Measurements from ENCODE around the gene GABRG2.
"Not testable (repeated sequence)": the region's sequence is repeated elsewhere in the genome, so short reads cannot be mapped to it uniquely, and the experiment has no call there.

Gene GABRG2

GRCh38 chr5:162037431-162037830, 30.1 kb upstream of the GABRG2 start:
- Histone ChIP-seq H3K4me3 (replicated peaks; ENCODE audit: insufficient read depth, low read length) (no peak overlapping the region), H3K27ac (replicated peaks) (no peak overlapping the region), H3K27me3 (ENCODE audit: insufficient read depth, poor library complexity, severe bottlenecking) (no peaks in the 10 kb centered on the region)
- TF ChIP-seq, protein P1, sequence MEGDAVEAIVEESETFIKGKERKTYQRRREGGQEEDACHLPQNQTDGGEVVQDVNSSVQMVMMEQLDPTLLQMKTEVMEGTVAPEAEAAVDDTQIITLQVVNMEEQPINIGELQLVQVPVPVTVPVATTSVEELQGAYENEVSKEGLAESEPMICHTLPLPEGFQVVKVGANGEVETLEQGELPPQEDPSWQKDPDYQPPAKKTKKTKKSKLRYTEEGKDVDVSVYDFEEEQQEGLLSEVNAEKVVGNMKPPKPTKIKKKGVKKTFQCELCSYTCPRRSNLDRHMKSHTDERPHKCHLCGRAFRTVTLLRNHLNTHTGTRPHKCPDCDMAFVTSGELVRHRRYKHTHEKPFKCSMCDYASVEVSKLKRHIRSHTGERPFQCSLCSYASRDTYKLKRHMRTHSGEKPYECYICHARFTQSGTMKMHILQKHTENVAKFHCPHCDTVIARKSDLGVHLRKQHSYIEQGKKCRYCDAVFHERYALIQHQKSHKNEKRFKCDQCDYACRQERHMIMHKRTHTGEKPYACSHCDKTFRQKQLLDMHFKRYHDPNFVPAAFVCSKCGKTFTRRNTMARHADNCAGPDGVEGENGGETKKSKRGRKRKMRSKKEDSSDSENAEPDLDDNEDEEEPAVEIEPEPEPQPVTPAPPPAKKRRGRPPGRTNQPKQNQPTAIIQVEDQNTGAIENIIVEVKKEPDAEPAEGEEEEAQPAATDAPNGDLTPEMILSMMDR (IDR thresholded peaks at IDR 0.05; ENCODE audit: insufficient read depth, low read length): no peak
- TF ChIP-seq POLR2AphosphoS5 (IDR thresholded peaks at IDR 0.05; ENCODE audit: low read depth) (no peak), GABPA (IDR thresholded peaks at IDR 0.05; ENCODE audit: low read depth) (no peak), SPI1 (IDR thresholded peaks at IDR 0.05; ENCODE audit: borderline replicate concordance, low read depth) (no peak)
- TF ChIP-seq, protein P2, sequence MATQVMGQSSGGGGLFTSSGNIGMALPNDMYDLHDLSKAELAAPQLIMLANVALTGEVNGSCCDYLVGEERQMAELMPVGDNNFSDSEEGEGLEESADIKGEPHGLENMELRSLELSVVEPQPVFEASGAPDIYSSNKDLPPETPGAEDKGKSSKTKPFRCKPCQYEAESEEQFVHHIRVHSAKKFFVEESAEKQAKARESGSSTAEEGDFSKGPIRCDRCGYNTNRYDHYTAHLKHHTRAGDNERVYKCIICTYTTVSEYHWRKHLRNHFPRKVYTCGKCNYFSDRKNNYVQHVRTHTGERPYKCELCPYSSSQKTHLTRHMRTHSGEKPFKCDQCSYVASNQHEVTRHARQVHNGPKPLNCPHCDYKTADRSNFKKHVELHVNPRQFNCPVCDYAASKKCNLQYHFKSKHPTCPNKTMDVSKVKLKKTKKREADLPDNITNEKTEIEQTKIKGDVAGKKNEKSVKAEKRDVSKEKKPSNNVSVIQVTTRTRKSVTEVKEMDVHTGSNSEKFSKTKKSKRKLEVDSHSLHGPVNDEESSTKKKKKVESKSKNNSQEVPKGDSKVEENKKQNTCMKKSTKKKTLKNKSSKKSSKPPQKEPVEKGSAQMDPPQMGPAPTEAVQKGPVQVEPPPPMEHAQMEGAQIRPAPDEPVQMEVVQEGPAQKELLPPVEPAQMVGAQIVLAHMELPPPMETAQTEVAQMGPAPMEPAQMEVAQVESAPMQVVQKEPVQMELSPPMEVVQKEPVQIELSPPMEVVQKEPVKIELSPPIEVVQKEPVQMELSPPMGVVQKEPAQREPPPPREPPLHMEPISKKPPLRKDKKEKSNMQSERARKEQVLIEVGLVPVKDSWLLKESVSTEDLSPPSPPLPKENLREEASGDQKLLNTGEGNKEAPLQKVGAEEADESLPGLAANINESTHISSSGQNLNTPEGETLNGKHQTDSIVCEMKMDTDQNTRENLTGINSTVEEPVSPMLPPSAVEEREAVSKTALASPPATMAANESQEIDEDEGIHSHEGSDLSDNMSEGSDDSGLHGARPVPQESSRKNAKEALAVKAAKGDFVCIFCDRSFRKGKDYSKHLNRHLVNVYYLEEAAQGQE (IDR thresholded peaks at IDR 0.05; ENCODE audit: insufficient replicate concordance, low read depth): no peak
- no peak for DNase-seq (ENCODE audit: low read depth in 1 of 2, low spot score in 1 of 2)

DNA sequence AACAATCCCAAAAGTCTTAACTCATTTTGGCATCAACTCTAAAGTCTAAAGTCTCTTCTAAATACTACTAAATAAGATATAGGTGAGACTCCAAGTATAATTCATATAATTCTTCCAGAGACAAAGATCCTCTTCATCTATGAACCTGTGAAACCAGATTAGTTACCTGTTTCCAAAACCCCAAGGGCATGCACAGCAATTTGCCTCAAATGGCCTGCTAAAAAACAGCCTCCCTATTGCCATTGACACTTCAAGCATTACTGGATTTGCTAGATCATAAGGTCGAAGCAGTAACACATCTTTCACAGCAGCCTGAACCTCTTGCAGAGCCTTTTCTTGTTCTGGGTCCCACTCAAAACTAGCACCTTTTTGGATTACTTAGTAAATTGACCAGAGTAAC, 20.3 kb upstream of the GABRG2 start:
- DNase-seq (ENCODE audit: low read depth in 1 of 2, low spot score in 1 of 2): no peak
- Histone ChIP-seq H3K4me3 (replicated peaks; ENCODE audit: insufficient read depth, low read length) (no peak overlapping the region), H3K27me3 (ENCODE audit: insufficient read depth, poor library complexity, severe bottlenecking) (no peaks in the 10 kb centered on the region), H3K27ac (replicated peaks) (no peak overlapping the region)
- TF ChIP-seq GABPA (IDR thresholded peaks at IDR 0.05; ENCODE audit: low read depth) (no peak), POLR2AphosphoS5 (IDR thresholded peaks at IDR 0.05; ENCODE audit: low read depth) (no peak), SPI1 (IDR thresholded peaks at IDR 0.05; ENCODE audit: borderline replicate concordance, low read depth) (no peak)
- TF ChIP-seq, protein P1 (IDR thresholded peaks at IDR 0.05; ENCODE audit: insufficient read depth, low read length): no peak
- TF ChIP-seq, protein P2 (IDR thresholded peaks at IDR 0.05; ENCODE audit: insufficient replicate concordance, low read depth): no peak

DNA sequence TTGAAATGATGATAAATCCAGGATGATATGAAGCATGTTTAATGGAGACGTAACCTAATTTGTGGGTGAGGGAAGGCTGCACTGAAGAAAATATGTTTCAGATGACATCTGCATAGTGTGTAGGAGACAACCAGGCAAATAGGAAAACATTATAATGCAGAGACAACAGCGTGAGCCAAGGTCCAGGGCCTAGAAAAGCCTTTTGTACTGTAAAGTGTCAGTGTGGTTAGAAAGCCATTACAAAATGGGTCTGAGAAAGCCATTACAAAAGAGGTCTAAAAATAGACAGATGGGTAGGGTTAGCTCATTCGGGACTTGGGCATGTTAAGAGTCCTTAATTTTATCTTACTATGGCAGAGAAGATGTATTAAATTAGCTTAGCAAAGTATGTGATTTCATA, 14.9 kb upstream of the GABRG2 start:
- Histone ChIP-seq H3K4me3 (replicated peaks; ENCODE audit: insufficient read depth, low read length) (no peak overlapping the region), H3K27me3 (ENCODE audit: insufficient read depth, poor library complexity, severe bottlenecking) (no peaks in the 10 kb centered on the region), H3K27ac (replicated peaks) (no peak overlapping the region)
- TF ChIP-seq SPI1 (IDR thresholded peaks at IDR 0.05; ENCODE audit: borderline replicate concordance, low read depth): no peak
- no peak for TF ChIP-seq GABPA (IDR thresholded peaks at IDR 0.05; ENCODE audit: low read depth)
- TF ChIP-seq, protein P2 (IDR thresholded peaks at IDR 0.05; ENCODE audit: insufficient replicate concordance, low read depth): no peak
- DNase-seq (ENCODE audit: low read depth in 1 of 2, low spot score in 1 of 2): no peak

GRCh38 chr5:162055095-162055494, 12.5 kb upstream of the GABRG2 start:
- not testable (repeated sequence) for H3K4me3 ChIP-seq (replicated peaks; ENCODE audit: insufficient read depth, low read length); H3K27ac ChIP-seq (replicated peaks); H3K27me3 ChIP-seq (ENCODE audit: insufficient read depth, poor library complexity, severe bottlenecking); DNase-seq (ENCODE audit: low read depth in 1 of 2, low spot score in 1 of 2)

All from HL-60 (cell line).